GM12864 (cell line): ENCODE measurements around the gene MRPL20.

Source experiments
- DNase-seq: peaks from one replicate; pipeline ENCODE4 v3.0.0-alpha.2; 2011; ENCODE audit warnings: low read depth
- H3K4me3 ChIP-seq: 2 replicates; pipeline ENCODE4 v1.5.1; 2011; ENCODE audit warnings: mild to moderate bottlenecking, low read depth, low read length, control low read depth
- TF ChIP-seq, protein P1 (sequence below): IDR thresholded peaks from 2 replicates; pipeline ENCODE4 v1.5.1; 2011; ENCODE audit warnings: low read depth, mild to moderate bottlenecking, moderate library complexity, low read length, control low read depth, inconsistent platforms; ENCODE audit errors: missing control alignments

The MRPL20 gene

DNA sequence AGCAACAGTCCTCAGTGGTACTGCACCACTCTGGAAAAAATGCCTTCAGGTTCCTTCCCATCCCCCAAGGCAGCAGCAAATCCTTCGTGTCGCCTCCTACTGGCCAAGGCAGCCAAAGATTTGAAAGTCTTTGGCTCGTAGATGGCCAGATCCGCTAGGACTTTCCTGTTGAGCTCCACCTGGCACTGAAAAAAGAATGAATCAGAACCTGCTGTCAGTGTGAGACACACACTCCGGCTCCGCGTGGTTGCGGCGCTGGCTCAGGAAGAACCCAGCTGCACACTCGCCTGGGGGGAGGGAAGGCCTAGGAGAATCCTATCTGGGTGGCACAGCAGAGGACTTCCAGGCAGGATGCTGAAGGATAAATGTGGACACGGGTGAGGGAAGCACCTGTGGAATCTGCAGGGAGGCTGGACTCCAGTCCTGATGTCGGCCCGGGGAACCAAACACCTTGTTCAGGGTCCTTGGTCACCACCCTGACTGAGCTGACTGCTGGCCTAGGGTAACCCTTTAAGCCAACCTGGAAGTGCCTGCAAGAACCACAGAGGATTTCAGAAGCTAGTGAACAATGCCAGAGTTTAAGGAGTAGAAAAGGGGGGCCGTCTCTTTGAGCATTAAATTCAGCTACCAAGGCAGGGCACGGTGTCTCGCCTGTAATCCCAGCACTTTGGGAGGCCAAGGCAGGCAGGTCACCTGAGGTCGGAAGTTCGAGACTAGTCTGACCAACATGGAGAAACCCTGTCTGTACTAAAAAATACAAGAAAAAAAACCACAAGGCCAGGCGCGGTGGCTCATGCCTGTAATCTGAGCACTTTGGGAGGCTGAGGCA lies 4.8 kb downstream of the MRPL20 start:
- DNase-seq, result no peak
- no peak overlapping the region for H3K4me3 ChIP-seq
- TF ChIP-seq, protein P1, sequence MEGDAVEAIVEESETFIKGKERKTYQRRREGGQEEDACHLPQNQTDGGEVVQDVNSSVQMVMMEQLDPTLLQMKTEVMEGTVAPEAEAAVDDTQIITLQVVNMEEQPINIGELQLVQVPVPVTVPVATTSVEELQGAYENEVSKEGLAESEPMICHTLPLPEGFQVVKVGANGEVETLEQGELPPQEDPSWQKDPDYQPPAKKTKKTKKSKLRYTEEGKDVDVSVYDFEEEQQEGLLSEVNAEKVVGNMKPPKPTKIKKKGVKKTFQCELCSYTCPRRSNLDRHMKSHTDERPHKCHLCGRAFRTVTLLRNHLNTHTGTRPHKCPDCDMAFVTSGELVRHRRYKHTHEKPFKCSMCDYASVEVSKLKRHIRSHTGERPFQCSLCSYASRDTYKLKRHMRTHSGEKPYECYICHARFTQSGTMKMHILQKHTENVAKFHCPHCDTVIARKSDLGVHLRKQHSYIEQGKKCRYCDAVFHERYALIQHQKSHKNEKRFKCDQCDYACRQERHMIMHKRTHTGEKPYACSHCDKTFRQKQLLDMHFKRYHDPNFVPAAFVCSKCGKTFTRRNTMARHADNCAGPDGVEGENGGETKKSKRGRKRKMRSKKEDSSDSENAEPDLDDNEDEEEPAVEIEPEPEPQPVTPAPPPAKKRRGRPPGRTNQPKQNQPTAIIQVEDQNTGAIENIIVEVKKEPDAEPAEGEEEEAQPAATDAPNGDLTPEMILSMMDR, result peak; percentile 68

DNA sequence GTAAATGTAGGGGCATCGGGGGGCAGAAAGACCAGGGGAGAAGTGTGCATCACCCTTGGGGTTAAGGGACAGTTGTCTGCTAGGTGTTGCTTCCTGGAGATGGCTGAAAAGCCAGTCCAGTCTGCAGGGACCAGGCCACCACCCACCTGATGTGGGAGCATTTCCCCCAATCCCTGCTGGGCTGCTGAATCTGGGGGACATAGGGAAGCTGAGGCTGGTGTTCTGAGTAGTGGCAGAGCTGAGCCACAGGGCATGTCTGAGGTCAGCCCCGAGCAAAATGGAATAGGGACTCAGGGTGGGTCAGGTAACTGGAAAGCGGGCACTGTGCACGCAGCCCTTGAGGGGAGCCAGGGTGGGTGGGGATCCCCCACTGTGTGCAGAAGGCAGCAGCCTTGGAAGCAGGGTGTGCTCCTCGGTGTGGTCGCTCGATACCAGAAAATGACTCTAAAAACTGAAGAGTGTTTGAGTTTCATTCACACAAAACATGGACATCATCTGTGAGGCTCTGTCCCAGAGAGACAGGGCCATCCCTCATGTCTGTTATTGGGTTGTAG lies 5.6 kb downstream of the MRPL20 start:
- TF ChIP-seq, protein P1, result no peak
- DNase-seq, result no peak
- no peak overlapping the region for H3K4me3 ChIP-seq

DNA sequence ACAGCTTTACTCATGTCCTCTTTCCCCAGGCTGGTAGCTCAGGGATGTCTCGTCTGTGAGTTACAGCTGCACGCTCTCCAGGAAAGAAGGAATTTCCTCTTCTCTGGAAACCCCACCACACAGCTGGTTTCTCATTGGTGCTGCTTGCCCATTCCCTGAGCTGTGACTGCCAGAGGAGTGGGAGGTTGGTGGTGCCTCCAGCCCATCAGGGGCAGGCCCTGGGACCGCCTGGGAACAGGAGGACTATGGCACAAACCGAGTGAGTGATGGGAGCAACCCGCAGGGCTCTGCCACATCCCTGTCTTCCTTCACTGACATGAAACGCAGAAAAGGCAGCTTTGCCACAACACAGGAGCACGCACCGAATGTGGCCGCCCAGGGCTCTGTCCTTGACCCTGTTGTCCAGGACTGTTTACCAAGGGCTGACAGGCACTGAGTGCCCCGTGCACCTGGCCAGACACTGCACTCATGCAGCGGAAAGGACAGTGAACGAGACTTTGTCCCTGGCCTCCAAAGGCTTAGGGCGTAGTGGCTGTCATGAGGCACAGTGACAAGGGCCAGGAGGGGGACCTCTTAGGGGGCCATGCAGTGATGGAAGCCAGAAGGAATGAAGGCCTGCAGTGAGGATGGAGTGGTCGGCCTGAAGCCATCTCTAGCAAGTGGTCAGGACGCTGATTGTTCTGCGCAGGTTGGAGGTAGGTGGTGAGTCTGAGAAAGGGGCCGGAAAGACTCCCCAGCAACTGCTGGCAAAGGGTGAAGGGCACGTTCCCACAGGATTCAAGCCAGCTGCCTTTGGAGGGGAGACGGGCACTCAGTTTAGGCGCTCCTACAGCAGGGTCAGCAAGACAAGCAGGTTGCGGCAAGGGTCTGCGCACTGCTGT lies 6.3 kb downstream of the MRPL20 start:
- DNase-seq, result no peak
- H3K4me3 ChIP-seq, result peak overlapping the region; percentile 83
- TF ChIP-seq, protein P1, result no peak

DNA sequence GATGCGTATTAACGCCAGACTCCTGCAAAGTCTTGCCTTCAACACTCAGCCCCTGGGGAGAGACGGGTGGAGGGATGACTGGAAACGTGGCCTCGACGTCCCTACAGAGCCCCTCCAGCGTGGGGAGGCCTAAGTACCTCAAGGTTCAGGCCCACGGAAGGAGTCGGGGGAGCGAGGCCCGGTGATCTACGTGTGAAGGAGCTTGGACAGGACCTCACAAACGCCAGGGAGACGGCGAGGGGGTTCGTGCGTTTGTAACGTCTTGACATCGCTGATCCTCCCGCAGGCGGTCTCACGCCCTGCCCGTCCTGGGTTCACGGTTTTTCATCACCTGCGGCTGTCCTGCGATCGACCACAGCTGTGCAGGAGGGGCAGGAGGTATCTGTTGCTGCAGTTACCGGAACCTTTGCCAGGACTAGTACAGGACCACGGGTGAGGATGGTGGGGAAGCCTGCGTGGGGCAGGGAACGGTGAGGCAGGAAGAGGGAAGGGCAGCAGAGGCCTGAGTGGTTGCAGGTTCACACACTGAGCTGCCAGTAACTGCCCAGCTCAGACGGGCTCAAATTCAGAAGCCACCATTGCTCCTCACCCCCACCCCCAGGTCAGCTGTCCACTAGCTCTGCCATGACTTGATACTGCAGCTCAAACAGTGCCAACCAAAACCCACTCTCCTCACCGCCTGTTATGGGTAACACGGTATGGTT lies 7.1 kb downstream of the MRPL20 start:
- H3K4me3 ChIP-seq, result peak overlapping the region; percentile 83
- TF ChIP-seq, protein P1, result no peak
- DNase-seq, result no peak

DNA sequence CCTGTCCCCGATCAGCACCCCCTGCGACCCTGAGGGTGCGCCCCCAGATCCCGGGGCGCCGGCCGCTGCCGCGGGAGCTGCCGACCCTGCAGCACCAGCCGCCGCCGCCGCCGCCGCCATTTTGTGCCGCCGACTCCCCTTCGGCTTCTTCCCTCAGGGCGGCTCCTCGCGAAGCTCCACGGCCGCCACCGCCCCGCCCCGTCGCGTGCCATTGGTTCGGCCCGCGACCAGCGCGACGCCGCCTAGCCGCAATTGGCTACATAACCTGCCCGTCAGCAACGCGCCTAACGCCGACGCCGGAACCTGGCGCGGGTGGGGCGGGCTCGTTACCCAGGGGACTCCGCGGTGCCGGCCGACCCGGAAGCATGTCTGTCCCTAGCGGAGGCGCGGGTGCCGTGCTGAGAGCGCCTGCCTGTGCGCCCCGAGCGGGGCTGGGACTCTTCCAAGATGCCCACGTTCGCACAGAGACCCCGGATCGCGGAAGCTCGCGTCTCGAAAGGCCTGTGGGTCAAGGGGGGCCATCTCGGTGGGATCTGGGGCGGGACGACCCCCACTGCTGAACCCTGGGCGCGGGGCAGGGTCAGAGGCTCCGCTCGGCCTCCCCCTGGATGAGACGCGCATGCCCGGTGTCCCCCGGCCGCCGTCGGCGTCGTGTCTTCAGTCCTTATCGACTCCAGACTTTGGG lies 7.8 kb downstream of the MRPL20 start, which contains the start of gene CCNL2:
Gene CCNL2, minus strand, starts transcription at position 149 of the 685 bp plus-strand sequence. Its CDS starts 29 bp downstream, at position 120.
- DNase-seq, result peak; percentile 96
- peak within 1 kb of the TSS; percentile 96 for H3K4me3 ChIP-seq
- TF ChIP-seq, protein P1, result peak; percentile 61

DNA sequence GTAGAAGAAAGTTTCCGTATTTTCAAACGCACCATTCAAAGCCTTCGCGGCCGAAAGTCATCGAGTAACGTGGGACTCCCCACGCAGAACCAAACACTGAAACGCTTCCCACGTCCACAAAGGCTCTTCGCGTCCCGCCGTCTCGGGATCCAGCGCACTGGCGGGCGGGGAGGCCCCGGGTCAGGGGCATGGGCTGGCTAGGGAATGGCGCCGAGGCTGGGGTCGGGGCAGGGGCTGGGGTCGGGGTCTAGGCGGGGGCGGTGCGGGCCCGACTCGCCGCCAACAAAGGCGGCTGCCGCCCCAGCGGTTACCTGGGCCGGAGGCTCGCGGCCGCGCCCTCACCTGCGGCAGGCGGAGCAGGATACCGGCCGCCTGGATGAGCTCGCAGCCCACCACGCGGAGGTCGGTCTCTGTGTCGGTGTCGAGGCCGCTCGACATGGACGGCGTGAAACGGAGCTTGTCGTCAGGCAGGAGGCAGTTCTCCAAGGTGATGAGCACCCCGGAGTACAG lies 8.4 kb downstream of the MRPL20 start:
- peak overlapping the region; percentile 96 for H3K4me3 ChIP-seq
- TF ChIP-seq, protein P1, result no peak
- DNase-seq, result no peak
